Erythroblast (primary cell): ENCODE data around the gene SLC25A36.
"Not testable (repeated sequence)": the region's sequence is repeated elsewhere in the genome, so short reads cannot be mapped to it uniquely, and the experiment has no call there.

Experiments used
- GATA1 ChIP-seq: IDR thresholded peaks from 2 replicates; pipeline ENCODE4 v1.6.1; 2011; ENCODE audit warnings: low read depth, mild to moderate bottlenecking, control low read depth, low read length, moderate library complexity
- POLR2A ChIP-seq: IDR thresholded peaks from 2 replicates; pipeline ENCODE4 v1.6.1; 2011; ENCODE audit warnings: mild to moderate bottlenecking, low read length

- TF ChIP-seq POLR2A, GATA1: not testable (repeated sequence)
Observed at GRCh38 chr3:140939305-140939704, 2.3 kb upstream of the SLC25A36 start.
